Measurements from ENCODE around the gene IPO13. TPM values are rescaled to one million over a fixed set of nuclear protein-coding genes. Genes with fewer than 3 reads are reported as not detected.

IPO13 gene
- total RNA-seq, 2 experiments from 2014 or later = 10.7 to 12.5 TPM

DNA sequence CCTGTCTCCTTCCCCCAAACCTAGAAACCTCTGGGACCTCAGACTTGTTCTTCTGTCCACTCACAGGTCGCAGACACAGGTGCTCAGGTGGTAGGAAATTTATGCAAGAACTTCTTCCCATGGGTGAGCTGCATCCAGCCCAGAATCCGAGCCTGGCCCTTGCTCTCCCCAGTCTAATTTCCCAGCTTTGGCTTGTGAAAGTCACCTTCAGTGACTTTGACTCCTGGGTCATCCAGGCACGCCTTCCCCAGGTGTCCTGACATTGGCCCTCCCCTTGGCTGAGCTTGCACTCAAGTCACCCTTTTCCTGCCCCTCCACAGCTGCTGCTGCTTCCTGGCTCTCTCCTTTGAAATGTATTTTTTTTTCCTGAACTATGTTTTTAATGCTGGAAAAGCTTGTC lies 6.6 kb downstream of the IPO13 start:
- no peak overlapping the region for H3K27ac Mint-ChIP-seq
- ChIA-PET CTCF (interaction anchor here (2.3 kb wide), 1 partner anchor 18 kb away, joined by 9 read pairs; no protein-coding TSS in a partner anchor), POLR2A (no interaction called here)
- peaks cover 14% of the 10 kb centered on the region for H3K4me1 Mint-ChIP-seq
- intact Hi-C loops (cut with DNase I, micrococcal nuclease) = no loop called here
- no peak for ATAC-seq
- peaks cover 14% of the 10 kb centered on the region for H3K36me3 Mint-ChIP-seq (ENCODE audit: low read depth)
- H3K9me3 Mint-ChIP-seq (ENCODE audit: low read depth) = no peaks in the 10 kb centered on the region
- H3K4me3 Mint-ChIP-seq = no peak overlapping the region
- no peaks in the 10 kb centered on the region for H3K27me3 Mint-ChIP-seq
- no peak for DNase-seq

DNA sequence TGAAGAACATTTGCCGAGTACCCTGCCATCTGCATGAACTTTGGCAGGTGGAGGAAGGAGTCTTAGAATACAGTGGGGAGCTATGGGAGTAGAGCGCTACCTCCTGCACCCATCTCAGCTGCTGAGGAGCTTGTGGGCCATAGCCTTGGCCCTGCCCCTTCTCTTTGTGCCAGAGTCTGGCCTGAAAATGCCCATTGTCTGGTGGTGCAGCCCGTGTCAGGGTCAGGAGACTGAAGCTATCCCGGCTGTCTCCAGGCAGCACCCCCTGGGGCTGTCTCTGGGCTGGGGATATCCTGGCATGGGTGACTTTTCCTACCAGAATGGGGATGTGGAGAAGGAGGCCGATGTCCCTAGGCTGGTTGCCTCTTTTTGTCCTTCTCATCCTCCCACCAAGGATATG lies 7.3 kb downstream of the IPO13 start:
- Mint-ChIP-seq H3K27ac (no peak overlapping the region), H3K36me3 (ENCODE audit: low read depth) (peaks cover 15% of the 10 kb centered on the region), H3K4me3 (no peak overlapping the region), H3K9me3 (ENCODE audit: low read depth) (no peaks in the 10 kb centered on the region), H3K27me3 (no peaks in the 10 kb centered on the region), H3K4me1 (peaks cover 12% of the 10 kb centered on the region)
- intact Hi-C loops (cut with DNase I, micrococcal nuclease) = no loop called here
- ATAC-seq (no peak), DNase-seq (no peak)
- ChIA-PET CTCF (interaction anchor here (1.4 to 2.3 kb wide), 2 partner anchors 8 to 19 kb away, joined by 3 to 9 read pairs; no protein-coding TSS in a partner anchor), POLR2A (no interaction called here)

DNA sequence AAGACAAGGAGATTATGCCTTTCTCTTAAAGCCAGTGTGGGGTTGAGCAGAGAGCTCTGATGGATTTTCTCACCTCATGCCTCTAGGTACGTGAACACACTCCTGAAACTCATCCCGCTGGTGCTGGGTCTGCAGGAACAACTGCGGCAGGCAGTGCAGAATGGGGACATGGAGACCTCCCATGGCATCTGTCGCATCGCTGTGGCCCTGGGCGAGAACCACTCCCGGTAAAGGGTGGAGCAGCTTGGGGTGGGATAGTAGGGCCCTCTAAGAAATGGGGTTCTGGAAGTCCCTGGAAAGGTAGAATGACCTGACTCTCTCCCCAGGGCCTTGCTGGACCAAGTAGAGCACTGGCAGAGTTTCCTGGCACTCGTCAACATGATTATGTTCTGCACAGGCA lies 9.5 kb downstream of the IPO13 start:
- ChIA-PET CTCF (interaction anchor here (0.6 to 1.3 kb wide), 4 partner anchors 21 to 402 kb away, joined by 3 to 4 read pairs (median 3); no protein-coding TSS in a partner anchor), POLR2A (interaction anchor here (0.7 kb wide), 1 partner anchor 9 kb away, joined by 14 read pairs; no protein-coding TSS in a partner anchor)
- Mint-ChIP-seq H3K9me3 (ENCODE audit: low read depth) (no peaks in the 10 kb centered on the region), H3K4me3 (no peak overlapping the region), H3K4me1 (peaks cover 2% of the 10 kb centered on the region), H3K36me3 (ENCODE audit: low read depth) (peaks cover 10% of the 10 kb centered on the region), H3K27me3 (no peaks in the 10 kb centered on the region), H3K27ac (no peak overlapping the region)
- DNase-seq (no peak), ATAC-seq (no peak)
- intact Hi-C loops (cut with DNase I, micrococcal nuclease) = no loop called here

DNA sequence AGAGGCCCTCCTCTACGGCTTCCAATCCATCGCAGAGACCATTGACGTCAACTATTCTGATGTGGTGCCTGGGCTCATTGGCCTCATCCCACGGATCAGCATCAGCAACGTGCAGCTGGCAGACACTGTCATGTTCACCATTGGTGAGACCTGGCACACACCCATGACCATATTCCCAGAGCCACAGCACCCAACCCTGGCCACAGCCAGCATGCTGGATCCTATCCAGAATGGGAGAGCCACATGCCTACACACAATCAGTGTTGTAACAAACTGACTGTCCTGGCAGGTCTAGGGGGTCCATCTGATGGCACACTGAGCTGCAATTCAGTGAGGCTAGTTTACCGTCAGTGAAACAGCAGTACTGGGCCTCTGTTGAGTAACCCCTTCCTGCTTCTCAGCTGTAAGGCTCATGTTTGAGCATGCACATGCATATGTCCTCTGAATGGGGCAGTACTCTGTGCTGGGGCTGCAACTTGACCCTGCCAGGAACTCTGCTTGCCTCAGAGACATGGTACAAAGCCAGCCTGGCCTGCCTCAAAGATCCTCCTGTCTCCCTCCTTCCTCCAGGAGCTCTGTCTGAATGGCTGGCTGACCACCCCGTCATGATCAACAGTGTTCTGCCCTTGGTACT lies 10.8 kb downstream of the IPO13 start:
- no peak for ATAC-seq
- no peak for DNase-seq
- Mint-ChIP-seq H3K4me3 (no peak overlapping the region), H3K4me1 (no peaks in the 10 kb centered on the region), H3K9me3 (ENCODE audit: low read depth) (no peaks in the 10 kb centered on the region), H3K27me3 (no peaks in the 10 kb centered on the region), H3K36me3 (ENCODE audit: low read depth) (peaks cover 10% of the 10 kb centered on the region), H3K27ac (no peak overlapping the region)
- ChIA-PET POLR2A (no interaction called here), CTCF (interaction anchor here (0.7 kb wide), 1 partner anchor 439 kb away, joined by 4 read pairs; no protein-coding TSS in a partner anchor)
- intact Hi-C loops (cut with DNase I, micrococcal nuclease) = no loop called here

DNA sequence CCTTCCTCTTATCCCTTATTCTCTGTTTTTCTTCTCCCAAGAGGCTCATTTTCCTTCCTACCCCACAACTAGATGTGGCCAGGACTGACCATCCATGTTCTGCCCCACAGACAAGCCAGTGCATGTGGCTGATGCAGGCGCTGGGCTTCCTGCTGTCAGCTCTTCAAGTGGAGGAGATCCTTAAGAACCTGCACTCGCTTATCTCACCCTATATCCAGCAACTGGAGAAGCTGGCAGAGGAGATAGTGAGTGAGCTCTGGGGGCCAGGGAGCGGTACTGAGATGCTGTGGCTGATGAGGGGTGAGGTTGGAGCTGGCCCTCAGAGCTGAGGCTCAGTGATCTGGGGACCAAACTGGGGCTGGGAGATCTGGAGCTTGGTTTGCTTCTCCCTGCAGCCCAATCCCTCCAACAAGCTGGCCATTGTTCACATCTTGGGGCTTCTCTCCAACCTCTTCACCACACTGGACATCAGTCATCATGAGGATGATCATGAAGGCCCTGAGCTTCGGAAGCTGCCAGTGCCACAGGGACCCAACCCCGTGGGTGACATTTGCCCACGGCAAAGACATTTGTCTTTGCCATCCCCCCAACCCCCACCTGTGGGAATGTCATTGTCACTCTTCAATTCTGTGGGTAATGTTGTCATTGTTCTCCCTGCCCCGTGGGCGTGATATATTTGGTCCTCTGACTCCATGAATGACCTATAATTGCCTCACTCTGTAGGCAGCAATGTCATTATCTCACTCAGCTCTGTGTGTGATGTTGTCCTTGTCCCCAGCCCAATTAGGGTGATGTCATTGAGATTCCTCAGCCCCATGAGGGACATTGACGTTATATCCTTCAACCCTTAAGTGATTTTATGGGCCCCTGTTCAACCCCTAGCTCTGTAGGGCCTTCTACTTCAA lies 11.9 kb downstream of the IPO13 start:
- intact Hi-C loops (cut with DNase I, micrococcal nuclease) = no loop called here
- no peaks in the 10 kb centered on the region for H3K27me3 Mint-ChIP-seq

DNA sequence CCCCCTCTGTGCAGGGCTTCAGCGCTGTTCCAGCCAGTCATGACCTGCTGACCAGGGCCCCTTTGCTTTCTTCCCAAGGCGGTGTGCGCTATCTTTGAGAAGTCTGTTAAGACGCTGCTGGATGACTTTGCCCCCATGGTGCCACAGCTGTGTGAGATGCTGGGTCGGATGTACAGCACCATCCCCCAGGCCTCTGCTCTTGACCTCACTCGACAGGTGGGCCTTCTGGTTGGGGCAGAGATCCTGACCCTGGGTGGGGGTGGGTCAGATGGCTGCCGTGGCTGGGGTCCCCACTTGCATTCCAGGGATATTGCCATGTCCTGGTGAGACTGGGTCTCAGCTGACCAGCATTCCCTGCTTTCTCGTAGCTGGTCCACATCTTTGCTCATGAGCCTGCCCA lies 14.0 kb downstream of the IPO13 start:
- intact Hi-C loops (cut with DNase I, micrococcal nuclease) = no loop called here
- ATAC-seq (no peak), DNase-seq (no peak)
- Mint-ChIP-seq H3K36me3 (ENCODE audit: low read depth) (peaks cover 10% of the 10 kb centered on the region), H3K4me1 (no peaks in the 10 kb centered on the region), H3K9me3 (ENCODE audit: low read depth) (no peaks in the 10 kb centered on the region), H3K27ac (no peak overlapping the region), H3K4me3 (no peak overlapping the region), H3K27me3 (no peaks in the 10 kb centered on the region)
- ChIA-PET CTCF (interaction anchor here (0.6 kb wide), 1 partner anchor 27 kb away, joined by 4 read pairs; no protein-coding TSS in a partner anchor), POLR2A (no interaction called here)

More for the DNA sequence above, 11.9 kb downstream of the IPO13 start:
- ChIA-PET POLR2A (interaction anchor here (0.6 kb wide), 1 partner anchor 96 kb away, joined by 4 read pairs; no protein-coding TSS in a partner anchor), CTCF (interaction anchor here (0.6 to 0.8 kb wide), 2 partner anchors 47 to 260 kb away, joined by 3 read pairs; no protein-coding TSS in a partner anchor)
- Mint-ChIP-seq H3K9me3 (ENCODE audit: low read depth) (no peaks in the 10 kb centered on the region), H3K4me1 (no peaks in the 10 kb centered on the region), H3K4me3 (no peak overlapping the region), H3K36me3 (ENCODE audit: low read depth) (peaks cover 10% of the 10 kb centered on the region), H3K27ac (no peak overlapping the region)
- no peak for DNase-seq
- ATAC-seq = no peak

DNA sequence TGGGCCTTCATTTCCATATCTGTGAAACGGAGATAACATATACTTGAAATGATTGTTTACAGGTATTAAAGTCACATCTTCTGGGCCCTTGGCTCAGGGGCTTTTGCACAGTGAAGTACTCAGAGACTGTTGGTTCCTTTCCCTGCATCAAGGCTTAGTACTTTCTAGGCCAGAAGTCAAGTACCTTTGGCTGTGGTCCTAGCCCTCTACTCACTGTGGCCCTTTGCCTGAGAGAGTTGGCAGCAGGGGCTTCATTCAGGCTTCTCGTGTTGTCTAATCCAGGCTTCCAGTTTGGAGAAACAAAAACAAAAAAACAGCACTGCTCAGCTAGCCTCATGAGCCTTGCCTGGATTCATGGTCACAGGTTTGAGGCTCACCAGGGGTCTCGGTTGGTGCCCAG lies 14.9 kb downstream of the IPO13 start:
- H3K9me3 Mint-ChIP-seq (ENCODE audit: low read depth) = no peaks in the 10 kb centered on the region
- H3K27me3 Mint-ChIP-seq = no peaks in the 10 kb centered on the region
- peaks cover 10% of the 10 kb centered on the region for H3K36me3 Mint-ChIP-seq (ENCODE audit: low read depth)
- H3K4me1 Mint-ChIP-seq = no peaks in the 10 kb centered on the region
- H3K4me3 Mint-ChIP-seq = no peak overlapping the region
- POLR2A ChIA-PET = no interaction called here
- CTCF ChIA-PET = interaction anchor here (0.6 kb wide), 1 partner anchor 1019 kb away, joined by 3 read pairs; no protein-coding TSS in a partner anchor
- no peak for DNase-seq
- intact Hi-C loops (cut with DNase I, micrococcal nuclease) = no loop called here
- no peak overlapping the region for H3K27ac Mint-ChIP-seq
- no peak for ATAC-seq

DNA sequence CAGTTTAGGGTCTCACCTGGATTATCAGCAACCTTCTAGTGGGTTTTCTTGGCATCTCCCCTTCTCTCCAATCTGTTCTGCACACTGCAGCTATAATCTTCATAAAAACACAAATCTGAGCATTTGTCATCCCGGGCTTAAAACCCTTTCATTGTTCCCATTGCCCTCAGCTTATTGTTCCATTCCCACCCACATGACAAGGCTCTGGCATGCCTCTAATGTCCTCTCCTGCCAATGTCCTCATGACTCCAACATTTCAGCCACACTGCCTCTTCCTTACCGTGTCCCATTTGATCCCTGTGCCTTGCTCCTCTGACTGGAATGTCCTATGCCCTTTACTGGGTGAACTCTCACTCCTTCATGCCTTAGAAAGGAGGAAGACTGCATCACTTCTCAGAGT lies 15.6 kb downstream of the IPO13 start:
- no peak overlapping the region for H3K27ac Mint-ChIP-seq
- intact Hi-C loops (cut with DNase I, micrococcal nuclease) = no loop called here
- POLR2A ChIA-PET = no interaction called here
- no peaks in the 10 kb centered on the region for H3K27me3 Mint-ChIP-seq
- H3K9me3 Mint-ChIP-seq (ENCODE audit: low read depth) = no peaks in the 10 kb centered on the region
- no peaks in the 10 kb centered on the region for H3K4me1 Mint-ChIP-seq
- no peak for ATAC-seq
- peaks cover 6% of the 10 kb centered on the region for H3K36me3 Mint-ChIP-seq (ENCODE audit: low read depth)
- CTCF ChIA-PET = interaction anchor here (0.6 kb wide), 1 partner anchor 1020 kb away, joined by 3 read pairs; no protein-coding TSS in a partner anchor
- no peak for DNase-seq
- H3K4me3 Mint-ChIP-seq = no peak overlapping the region

DNA sequence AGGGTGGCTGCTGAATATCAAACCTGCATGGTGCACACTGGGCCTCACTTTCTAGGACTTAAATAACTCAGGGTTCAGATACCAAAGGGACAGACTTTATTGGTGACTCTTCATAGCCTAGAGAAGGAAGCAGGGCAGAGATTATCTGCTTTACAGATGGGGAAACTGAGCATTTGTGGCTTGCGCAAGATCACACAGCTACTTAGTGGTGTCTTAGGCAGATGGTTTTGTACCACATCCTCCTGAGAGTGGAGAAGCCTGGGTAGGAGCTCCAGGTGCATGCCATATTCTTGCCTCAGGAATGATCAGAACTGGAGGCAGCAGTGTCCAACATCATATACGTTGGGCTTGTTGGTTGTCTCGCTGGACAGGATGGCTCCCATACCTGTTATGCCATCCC lies 16.3 kb downstream of the IPO13 start:
- ATAC-seq = no peak
- no peaks in the 10 kb centered on the region for H3K9me3 Mint-ChIP-seq (ENCODE audit: low read depth)
- POLR2A ChIA-PET = no interaction called here
- intact Hi-C loops (cut with DNase I, micrococcal nuclease) = no loop called here
- no peak overlapping the region for H3K4me3 Mint-ChIP-seq
- DNase-seq = no peak
- no peak overlapping the region for H3K27ac Mint-ChIP-seq
- H3K27me3 Mint-ChIP-seq = no peaks in the 10 kb centered on the region
- H3K4me1 Mint-ChIP-seq = no peaks in the 10 kb centered on the region
- CTCF ChIA-PET = no interaction called here
- H3K36me3 Mint-ChIP-seq (ENCODE audit: low read depth) = peaks cover 6% of the 10 kb centered on the region

DNA sequence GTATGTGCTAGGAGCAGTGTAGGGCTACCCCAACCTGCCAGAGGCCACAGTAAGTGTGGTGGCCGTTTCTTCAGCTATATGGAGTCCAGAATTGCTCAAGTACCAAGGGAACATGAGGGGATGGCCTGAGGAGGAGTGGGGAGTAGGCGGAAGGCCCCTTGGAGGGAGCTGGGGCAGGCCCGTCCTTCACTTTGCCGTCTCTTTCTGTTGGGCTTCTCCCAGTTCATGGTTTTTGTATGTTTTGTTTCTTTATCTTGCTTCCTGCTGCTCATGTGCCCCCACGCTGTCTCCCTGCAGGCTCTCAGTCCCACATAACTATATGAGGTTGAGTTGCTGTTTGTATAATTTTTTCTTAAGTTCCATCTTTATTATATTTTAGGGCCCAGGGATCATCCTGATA lies 17.1 kb downstream of the IPO13 start:
- intact Hi-C loops (cut with DNase I, micrococcal nuclease) = no loop called here
- DNase-seq = no peak
- Mint-ChIP-seq H3K36me3 (ENCODE audit: low read depth) (peaks cover 2% of the 10 kb centered on the region), H3K27me3 (no peaks in the 10 kb centered on the region), H3K27ac (no peak overlapping the region), H3K9me3 (ENCODE audit: low read depth) (no peaks in the 10 kb centered on the region), H3K4me3 (no peak overlapping the region), H3K4me1 (no peaks in the 10 kb centered on the region)
- POLR2A ChIA-PET = interaction anchor here (0.6 kb wide), 1 partner anchor 11 kb away, joined by 3 read pairs; the partner anchor contains the start of gene ATP6V0B
- no peak for ATAC-seq
- CTCF ChIA-PET = interaction anchor here (0.6 kb wide), 1 partner anchor 39 kb away, joined by 3 read pairs; no protein-coding TSS in a partner anchor

DNA sequence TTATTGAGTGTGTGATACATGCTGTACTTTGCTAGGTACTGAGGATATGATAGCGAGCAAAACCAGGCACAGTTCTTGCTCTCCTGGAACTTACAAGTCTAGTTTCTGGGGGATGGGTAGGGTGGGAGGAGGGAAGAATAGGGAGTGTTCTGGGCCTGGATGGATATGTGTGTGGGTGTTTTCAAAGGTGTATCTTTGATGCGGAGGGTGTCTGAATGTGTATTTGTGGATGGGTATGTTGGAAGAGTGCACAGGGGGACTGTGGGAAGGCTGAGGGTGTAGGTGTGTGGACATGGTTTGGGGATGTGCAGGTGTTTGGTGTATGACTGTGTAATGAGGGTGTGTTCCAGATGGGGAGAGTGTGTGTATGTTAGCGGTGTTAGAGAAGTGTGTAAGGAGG lies 18.6 kb downstream of the IPO13 start:
- H3K27me3 Mint-ChIP-seq = no peaks in the 10 kb centered on the region
- ATAC-seq = no peak
- H3K36me3 Mint-ChIP-seq (ENCODE audit: low read depth) = peaks cover 5% of the 10 kb centered on the region
- ChIA-PET POLR2A (no interaction called here), CTCF (no interaction called here)
- H3K9me3 Mint-ChIP-seq (ENCODE audit: low read depth) = no peaks in the 10 kb centered on the region
- intact Hi-C loops (cut with DNase I, micrococcal nuclease) = no loop called here
- peaks cover 6% of the 10 kb centered on the region for H3K4me1 Mint-ChIP-seq
- DNase-seq = no peak
- H3K4me3 Mint-ChIP-seq = no peak overlapping the region
- H3K27ac Mint-ChIP-seq = no peak overlapping the region
